Renal cortex interstitium (tissue), 11 donors: Measurements from ENCODE around the gene CFAP58. TPM values are rescaled to one million over a fixed set of nuclear protein-coding genes. Genes with fewer than 3 reads are reported as not detected.

Experiments used
- DNase-seq, 11 donors: peaks; one replicate each; pipeline ENCODE4 v3.0.0-alpha.2; 2013; ENCODE audit warnings: low read depth in 9 of 11, low spot score in 4 of 11; ENCODE audit errors: extremely low read depth in 1 of 11
- polyA plus RNA-seq, 3 donors: library from polyadenylated mRNA; unstranded; fragments of 120-200 nt; gene quantifications; one replicate each; pipeline ENCODE4 v1.2.1, GENCODE V29; 2013; ENCODE audit not compliant: insufficient read length in 3 of 3

Gene CFAP58
- polyA plus RNA-seq, 3 donors = 0.33 to 0.51 (median 0.47) TPM

DNA sequence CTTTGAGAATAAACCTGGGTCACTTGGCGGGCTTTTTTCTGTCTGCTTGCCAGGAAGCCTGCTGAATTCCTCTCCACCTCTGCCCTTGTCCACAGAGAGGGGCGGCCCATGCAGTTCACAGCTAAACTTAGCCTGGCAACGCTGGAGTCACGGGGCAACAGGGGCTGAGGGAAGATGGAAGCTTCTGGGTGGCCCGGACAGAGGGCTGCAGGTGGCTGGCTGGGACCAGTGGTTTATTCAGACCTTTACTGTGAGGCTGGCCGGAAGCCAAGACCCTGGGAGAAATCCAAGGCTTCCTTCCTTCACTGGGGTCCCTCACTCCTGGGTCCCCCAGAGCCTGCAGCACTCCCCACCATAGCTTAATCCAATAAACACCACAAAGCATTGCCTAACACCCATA, 32.4 kb upstream of the CFAP58 start:
- DNase-seq = no peak

DNA sequence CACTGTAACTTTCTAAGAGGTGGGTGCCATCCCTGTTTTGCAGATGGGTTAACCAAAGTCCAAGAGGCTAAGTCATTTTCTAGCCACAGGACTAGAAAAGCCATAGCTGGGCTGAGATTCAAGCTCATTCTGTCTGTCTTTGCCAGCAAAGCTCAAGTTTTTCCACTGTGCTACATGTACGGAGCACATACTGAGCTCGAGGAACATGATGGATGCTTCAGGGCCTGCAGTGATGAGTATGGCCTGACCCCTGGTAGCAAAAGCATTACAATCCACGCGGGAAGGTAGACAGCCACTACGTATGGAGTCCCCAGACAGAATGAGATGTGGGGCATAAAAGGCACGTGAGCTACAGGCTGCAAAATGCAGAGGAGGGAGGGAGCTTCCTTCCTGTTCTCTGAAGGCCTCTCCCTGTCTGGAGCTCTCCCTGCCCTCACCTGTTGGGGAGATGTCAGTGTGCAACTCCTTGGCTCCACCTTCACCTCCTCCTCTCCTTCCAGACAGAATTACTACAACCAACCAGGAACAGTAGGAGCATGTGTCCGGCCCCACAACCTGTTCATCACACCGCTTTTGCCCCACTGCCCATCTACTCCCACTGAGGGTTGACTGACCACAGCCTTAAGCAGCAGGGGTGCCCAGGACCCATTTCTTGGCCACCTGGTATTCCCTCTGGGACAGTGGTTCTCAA, 31.8 kb upstream of the CFAP58 start:
- no peak for DNase-seq

DNA sequence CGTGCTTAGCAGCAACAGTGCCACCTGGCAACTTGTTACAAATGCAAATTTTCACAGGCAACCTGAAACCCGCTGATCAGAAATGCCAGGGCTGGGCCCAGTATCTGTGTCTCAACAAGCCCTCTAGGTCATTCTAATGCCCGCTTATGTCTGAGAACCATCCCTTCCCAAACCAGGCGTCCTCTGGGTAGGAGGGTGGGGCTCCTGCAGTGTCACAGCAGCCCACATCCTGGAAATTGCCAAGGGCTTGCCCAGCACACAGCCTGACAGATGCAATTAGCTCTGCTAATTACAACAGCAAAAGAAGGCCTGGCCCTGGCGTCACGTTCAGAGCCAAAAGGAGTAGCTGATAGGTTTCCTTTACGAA, 31.2 kb upstream of the CFAP58 start:
- no peak for DNase-seq

- DNase-seq = no peak
These were observed 30.5 kb upstream of the CFAP58 start for GRCh38 chr10:104323085-104323484.

DNA sequence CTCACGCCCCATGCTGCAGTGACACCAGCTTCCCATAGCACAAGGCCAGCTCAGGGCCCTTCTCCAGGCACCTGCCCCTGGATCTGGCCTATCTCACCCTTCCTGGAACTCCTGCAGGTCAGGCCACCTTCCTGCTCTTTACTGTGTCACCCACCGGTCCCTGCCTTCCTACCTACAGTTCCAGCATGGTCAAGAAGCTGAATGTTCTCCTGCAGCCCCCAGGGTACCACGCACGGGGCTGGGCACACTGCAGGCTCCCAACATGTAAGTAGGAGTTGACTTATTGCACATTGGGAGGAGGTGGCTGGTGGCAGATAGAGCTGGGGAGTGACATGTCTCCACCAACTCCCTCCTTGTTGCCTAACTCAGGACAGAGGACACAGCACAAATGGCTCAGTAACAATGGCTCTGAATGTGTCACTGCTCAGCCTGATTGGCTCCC, 29.9 kb upstream of the CFAP58 start:
- no peak for DNase-seq

- no peak for DNase-seq
These were observed 29.4 kb upstream of the CFAP58 start for GRCh38 chr10:104324221-104324686.

DNA sequence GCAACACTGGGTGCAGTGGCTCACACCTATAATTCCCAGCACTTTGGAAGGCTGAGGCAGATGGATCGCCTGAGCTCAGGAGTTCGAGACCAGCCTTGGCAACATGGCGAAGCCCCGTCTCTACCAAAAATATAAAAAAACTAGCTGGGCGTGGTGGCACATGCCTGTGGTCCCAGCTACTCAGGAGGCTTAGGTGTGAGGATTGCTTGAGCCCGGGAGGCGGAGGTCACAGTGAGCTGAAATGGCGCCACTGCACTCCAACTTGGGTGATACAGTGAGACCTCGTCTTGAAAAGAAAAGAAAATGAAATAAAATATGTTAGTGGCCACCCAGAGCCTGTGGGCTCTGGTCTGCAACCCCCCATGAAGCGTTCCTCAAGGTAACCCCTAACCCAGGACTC, 28.7 kb upstream of the CFAP58 start:
- DNase-seq = no peak

- DNase-seq = no peak
These were observed 27.9 kb upstream of the CFAP58 start for GRCh38 chr10:104325436-104326435.

DNA sequence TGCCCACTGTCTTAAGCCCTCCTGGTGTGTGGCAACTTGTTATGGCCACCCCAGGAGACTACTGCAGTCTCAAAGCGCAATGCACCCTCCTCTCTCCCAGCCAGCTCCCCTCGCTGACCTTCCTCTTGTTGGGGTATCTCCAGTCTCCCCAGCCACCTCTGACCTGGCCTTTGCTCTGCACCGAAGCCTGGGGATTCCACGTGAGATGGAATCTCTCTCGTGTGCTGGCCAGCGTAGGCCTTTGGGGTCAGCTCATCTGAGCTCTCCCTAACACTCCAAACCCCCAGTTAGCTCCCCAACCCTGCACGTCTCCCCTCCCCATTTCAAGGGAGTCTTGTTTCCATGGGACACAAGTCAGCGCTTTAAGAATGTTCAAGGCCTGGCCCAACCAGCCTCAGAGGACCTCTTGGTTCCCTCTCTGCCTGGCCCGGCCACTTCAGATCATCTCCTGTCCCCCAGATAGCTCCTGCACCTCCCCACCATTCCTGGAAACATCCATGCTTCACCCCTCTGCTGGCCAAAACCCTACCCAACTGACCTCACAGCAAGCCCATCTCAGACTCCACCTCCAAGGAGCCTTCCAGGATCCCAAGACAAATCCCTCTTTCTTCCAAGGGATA, 26.5 kb upstream of the CFAP58 start:
- DNase-seq = no peak

- DNase-seq = no peak
These were observed 25.6 kb upstream of the CFAP58 start for GRCh38 chr10:104327745-104328645.

GRCh38 chr10:104328646-104328895, 25.1 kb upstream of the CFAP58 start:
- DNase-seq = no peak

DNA sequence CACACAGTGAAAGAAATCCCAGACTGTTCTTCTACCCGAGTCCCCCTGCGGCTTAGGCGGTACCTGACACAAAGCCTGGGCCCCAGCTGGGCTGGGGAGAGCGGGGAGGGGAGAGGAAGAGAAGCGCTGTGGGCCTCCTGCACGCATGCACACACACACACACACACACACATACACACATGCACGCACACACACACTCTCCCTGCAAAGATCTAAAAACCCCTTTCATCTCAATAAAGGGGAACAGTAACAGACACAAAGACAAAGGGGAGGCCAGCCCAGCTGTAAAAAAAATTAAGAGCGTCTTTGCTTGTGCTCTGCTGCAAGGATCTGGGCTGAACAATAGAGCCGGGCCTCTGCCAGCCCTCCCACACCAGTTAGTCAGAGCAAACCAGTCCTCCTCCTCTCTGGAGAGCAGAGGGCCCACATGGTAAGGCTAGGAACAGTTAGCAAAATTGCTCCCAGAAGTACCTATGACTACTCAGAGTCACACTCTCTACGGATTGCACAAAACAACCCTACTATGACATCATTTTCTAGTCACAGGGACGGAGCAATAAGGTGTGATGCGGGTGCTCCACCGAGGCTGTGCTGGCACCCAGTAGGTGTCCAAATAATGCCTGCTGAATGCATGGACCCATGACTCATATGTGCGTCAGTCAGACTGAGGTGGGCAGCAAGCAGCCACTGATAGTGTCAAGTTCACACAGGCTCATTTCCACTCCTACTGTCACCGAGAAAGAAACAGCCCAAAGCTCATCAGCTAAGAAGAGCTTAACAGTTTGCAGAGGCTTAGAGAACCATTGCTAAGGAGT, 24.5 kb upstream of the CFAP58 start:
- DNase-seq = no peak

GRCh38 chr10:104329735-104330134, 23.9 kb upstream of the CFAP58 start:
- no peak for DNase-seq

DNA sequence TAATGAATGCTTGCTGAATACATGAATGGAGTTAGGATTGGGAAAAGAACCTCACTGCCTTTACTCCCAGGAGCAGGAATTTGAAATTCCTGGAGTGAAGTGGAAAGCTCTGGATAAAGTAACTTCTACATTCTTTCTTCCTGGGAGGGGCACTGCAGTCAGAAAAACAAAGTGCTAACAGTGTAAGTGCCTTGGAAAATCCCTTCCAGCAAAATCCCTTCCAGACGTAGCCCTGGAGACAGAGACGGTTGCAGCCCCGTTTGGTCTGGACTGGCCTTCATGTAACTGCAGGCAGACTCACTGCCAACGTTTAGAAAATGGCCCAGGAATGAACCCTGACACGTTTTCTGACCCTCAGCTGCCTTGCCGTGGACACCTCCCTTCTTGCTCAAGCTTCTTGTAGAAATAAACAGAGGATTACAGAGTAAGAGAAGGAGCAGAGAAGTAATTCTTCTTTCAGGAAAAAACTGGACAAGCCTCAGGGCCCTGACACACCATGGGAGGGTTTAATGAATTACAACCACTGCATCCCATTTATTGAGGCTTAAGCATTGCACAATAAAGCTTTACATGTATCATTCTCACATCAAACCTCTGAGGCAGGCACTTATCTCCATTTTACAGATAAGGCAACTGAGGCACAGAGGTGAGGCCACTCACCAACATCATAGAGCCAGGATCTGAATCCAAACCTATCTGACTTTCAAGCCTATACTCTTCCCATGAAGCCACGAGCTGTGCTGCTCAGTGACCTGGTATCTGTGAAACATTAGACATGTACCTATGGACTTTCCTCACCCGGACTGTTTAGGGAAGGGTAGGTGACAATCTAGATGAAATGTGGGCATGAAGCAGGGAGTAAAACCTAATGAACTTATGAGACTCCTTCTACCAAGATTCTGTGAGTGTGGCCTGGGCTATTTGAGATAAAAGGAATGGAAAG, 23.2 kb upstream of the CFAP58 start:
- DNase-seq = no peak

GRCh38 chr10:104331208-104331838, 22.3 kb upstream of the CFAP58 start:
- no peak for DNase-seq

GRCh38 chr10:104332243-104333031, 21.2 kb upstream of the CFAP58 start:
- no peak for DNase-seq
